HG03575 (cell line): ENCODE measurements around the gene MELTF.

Source experiments
- ATAC-seq: cut with Tn5 transposase; IDR thresholded peaks from one replicate; pipeline ENCODE4 v1.9.1; 2021; ENCODE audit not compliant: unreplicated experiment, insufficient number of reproducible peaks, low FRiP score; ENCODE audit errors: extremely low read depth

MELTF gene

GRCh38 chr3:197027896-197028727 lies 1.5 kb downstream of the MELTF start:
- ATAC-seq: no peak

GRCh38 chr3:197027151-197027895 lies 2.3 kb downstream of the MELTF start:
- no peak for ATAC-seq

GRCh38 chr3:197026481-197026866 lies 3.1 kb downstream of the MELTF start:
- ATAC-seq: no peak

- no peak for ATAC-seq
Observed at GRCh38 chr3:197025736-197026480, 3.7 kb downstream of the MELTF start.

GRCh38 chr3:197024881-197025735 lies 4.5 kb downstream of the MELTF start:
- ATAC-seq: no peak

GRCh38 chr3:197023998-197024651 lies 5.5 kb downstream of the MELTF start:
- no peak for ATAC-seq

GRCh38 chr3:197023241-197023997 lies 6.2 kb downstream of the MELTF start:
- ATAC-seq: no peak

GRCh38 chr3:197022405-197023231 lies 7.0 kb downstream of the MELTF start:
- ATAC-seq: no peak

GRCh38 chr3:197021729-197022404 lies 7.8 kb downstream of the MELTF start:
- ATAC-seq: no peak

- ATAC-seq: no peak
Observed at GRCh38 chr3:197021231-197021630, 8.4 kb downstream of the MELTF start.

- no peak for ATAC-seq
Observed at GRCh38 chr3:197019535-197019934, 10.1 kb downstream of the MELTF start.

- ATAC-seq: no peak
Observed at GRCh38 chr3:197019021-197019420, 10.6 kb downstream of the MELTF start.

- no peak for ATAC-seq
Observed at GRCh38 chr3:197017003-197017402, 12.6 kb downstream of the MELTF start.

GRCh38 chr3:197015790-197016736 lies 13.6 kb downstream of the MELTF start:
- ATAC-seq: no peak

GRCh38 chr3:197014942-197015575 lies 14.6 kb downstream of the MELTF start:
- ATAC-seq: no peak
